Spinal cord (tissue), 10 donors: Measurements from ENCODE around the gene ODC1. TPM values are rescaled to one million over a fixed set of nuclear protein-coding genes. Genes with fewer than 3 reads are reported as not detected.

Source experiments
- DNase-seq, 6 donors: peaks; one replicate each; pipeline versions ENCODE4 v3.0.0 to v3.0.0-alpha.2; 2013 to 2015; ENCODE audit warnings: low spot score in 6 of 6, low read depth in 4 of 6
- H3K27ac ChIP-seq: one replicate; pipeline ENCODE4 v1.5.1; 2013; ENCODE audit warnings: low read depth, low read length, control low read depth
- H3K27me3 ChIP-seq: one replicate; pipeline ENCODE4 v1.6.1; 2013; ENCODE audit warnings: low read length; ENCODE audit not compliant: control insufficient read depth, insufficient read depth
- H3K36me3 ChIP-seq: one replicate; pipeline ENCODE4 v1.6.1; 2013; ENCODE audit warnings: low read length; ENCODE audit not compliant: control insufficient read depth, insufficient read depth
- H3K4me1 ChIP-seq: one replicate; pipeline ENCODE4 v1.6.1; 2013; ENCODE audit warnings: low read length; ENCODE audit not compliant: control insufficient read depth, insufficient read depth
- H3K4me3 ChIP-seq: one replicate; pipeline ENCODE4 v1.5.1; 2013; ENCODE audit warnings: low read depth, low read length, control low read depth
- H3K9me3 ChIP-seq: one replicate; pipeline ENCODE4 v1.6.1; 2013; ENCODE audit warnings: low read length; ENCODE audit not compliant: control insufficient read depth, insufficient read depth
- WGBS: methylation state at CpG from one replicate; pipeline ENCODE4 v1.1.5; 2013; ENCODE audit warnings: missing lambda C conversion rate; ENCODE audit not compliant: insufficient coverage; 5-methylcytosine and 5-hydroxymethylcytosine counted together
- polyA plus RNA-seq, 2 donors: library from polyadenylated mRNA; unstranded; fragments of 120-200 nt; gene quantifications; one replicate each; pipeline ENCODE4 v1.2.1, GENCODE V29; 2013; ENCODE audit not compliant: insufficient read length in 2 of 2
- total RNA-seq, 2 donors: library from RNA; depleted of rRNA in 1 of 2; stranded (reverse); fragments of 120-200 nt in 1 of 2; fragments of >200 nt in 1 of 2; gene quantifications; one replicate each; pipeline versions ENCODE4 v1.2.3 to v1.2.4, GENCODE V29; 2013 to 2014
- donor health status: healthy.

The ODC1 gene
- total and polyA plus RNA-seq, 4 donors: 79.1 to 137 (median 111) TPM

GRCh38 chr2:10481055-10481665, 33.0 kb upstream of the ODC1 start:
- Histone ChIP-seq H3K27ac (no peak overlapping the region), H3K9me3 (no peaks in the 10 kb centered on the region), H3K27me3 (no peaks in the 10 kb centered on the region), H3K4me1 (no peaks in the 10 kb centered on the region), H3K4me3 (no peak overlapping the region), H3K36me3 (no peaks in the 10 kb centered on the region)
- 79% methylated on average over 1 of the region's 3 CpGs for WGBS
- no peak for DNase-seq

- Histone ChIP-seq H3K9me3 (no peaks in the 10 kb centered on the region), H3K4me3 (no peak overlapping the region), H3K27me3 (no peaks in the 10 kb centered on the region), H3K27ac (no peak overlapping the region), H3K36me3 (no peaks in the 10 kb centered on the region), H3K4me1 (no peaks in the 10 kb centered on the region)
- 91% methylated on average over 2 of the region's 2 CpGs for WGBS
- DNase-seq: no peak
Measured at GRCh38 chr2:10480359-10480949, 32.3 kb upstream of the ODC1 start.

- WGBS: 58% methylated on average over 7 of the region's 12 CpGs
- Histone ChIP-seq H3K27ac (no peak overlapping the region), H3K4me1 (no peaks in the 10 kb centered on the region), H3K27me3 (no peaks in the 10 kb centered on the region), H3K4me3 (no peak overlapping the region), H3K36me3 (no peaks in the 10 kb centered on the region), H3K9me3 (no peaks in the 10 kb centered on the region)
- DNase-seq: no peak
Measured at GRCh38 chr2:10478916-10479315, 30.8 kb upstream of the ODC1 start.

GRCh38 chr2:10478298-10478625, 30.1 kb upstream of the ODC1 start:
- H3K27ac ChIP-seq: no peak overlapping the region
- DNase-seq: no peak
- H3K4me3 ChIP-seq: no peak overlapping the region
- H3K36me3 ChIP-seq: no peaks in the 10 kb centered on the region
- H3K9me3 ChIP-seq: no peaks in the 10 kb centered on the region
- no peaks in the 10 kb centered on the region for H3K27me3 ChIP-seq
- WGBS: 79% methylated on average over 12 of the region's 12 CpGs
- no peaks in the 10 kb centered on the region for H3K4me1 ChIP-seq

- H3K4me1 ChIP-seq: no peaks in the 10 kb centered on the region
- WGBS: 37% methylated on average over 12 of the region's 16 CpGs
- no peaks in the 10 kb centered on the region for H3K27me3 ChIP-seq
- no peak overlapping the region for H3K27ac ChIP-seq
- no peak overlapping the region for H3K4me3 ChIP-seq
- H3K36me3 ChIP-seq: no peaks in the 10 kb centered on the region
- H3K9me3 ChIP-seq: no peaks in the 10 kb centered on the region
- no peak for DNase-seq
Measured at GRCh38 chr2:10477443-10478297, 29.5 kb upstream of the ODC1 start.

GRCh38 chr2:10476723-10477442, 28.8 kb upstream of the ODC1 start:
- no peaks in the 10 kb centered on the region for H3K36me3 ChIP-seq
- no peak overlapping the region for H3K4me3 ChIP-seq
- no peak for DNase-seq
- no peaks in the 10 kb centered on the region for H3K4me1 ChIP-seq
- 90% methylated on average over 8 of the region's 12 CpGs for WGBS
- no peak overlapping the region for H3K27ac ChIP-seq
- H3K27me3 ChIP-seq: no peaks in the 10 kb centered on the region
- H3K9me3 ChIP-seq: no peaks in the 10 kb centered on the region

GRCh38 chr2:10475811-10476660, 27.9 kb upstream of the ODC1 start:
- Histone ChIP-seq H3K9me3 (no peaks in the 10 kb centered on the region), H3K4me1 (no peaks in the 10 kb centered on the region), H3K4me3 (no peak overlapping the region), H3K27me3 (no peaks in the 10 kb centered on the region), H3K27ac (no peak overlapping the region), H3K36me3 (no peaks in the 10 kb centered on the region)
- no peak for DNase-seq
- WGBS: 87% methylated on average over 22 of the region's 22 CpGs

GRCh38 chr2:10475221-10475722, 27.1 kb upstream of the ODC1 start:
- 91% methylated on average over 20 of the region's 21 CpGs for WGBS
- no peaks in the 10 kb centered on the region for H3K36me3 ChIP-seq
- no peaks in the 10 kb centered on the region for H3K27me3 ChIP-seq
- H3K27ac ChIP-seq: no peak overlapping the region
- H3K4me3 ChIP-seq: no peak overlapping the region
- H3K4me1 ChIP-seq: no peaks in the 10 kb centered on the region
- DNase-seq: no peak
- H3K9me3 ChIP-seq: no peaks in the 10 kb centered on the region
